Stimulated activated CD8-positive, alpha-beta memory T cell treated with anti-CD3 and anti-CD28 coated beads, Interleukin-4, amount 100 ng/mL, for 4 hours (primary cell): Measurements from ENCODE around the gene DOCK9.

ENCODE experiments used
- DNase-seq, 2 donors: peaks; one replicate each; pipeline ENCODE4 v3.0.0-alpha.2; 2020; ENCODE audit warnings: low read depth in 2 of 2, low spot score in 1 of 2

Gene DOCK9

GRCh38 chr13:98947925-98948324 is 29.9 kb downstream of the DOCK9 start:
- DNase-seq: no peak

- no peak for DNase-seq
Observed at GRCh38 chr13:98945863-98946605, 31.8 kb downstream of the DOCK9 start.

- DNase-seq: no peak
Observed at GRCh38 chr13:98944336-98944735, 33.5 kb downstream of the DOCK9 start.

GRCh38 chr13:98942997-98943396 is 34.9 kb downstream of the DOCK9 start:
- no peak for DNase-seq

GRCh38 chr13:98942485-98942884 is 35.4 kb downstream of the DOCK9 start:
- no peak for DNase-seq

GRCh38 chr13:98941536-98941935 is 36.3 kb downstream of the DOCK9 start:
- DNase-seq: no peak

- no peak for DNase-seq
Observed at GRCh38 chr13:98941126-98941525, 36.7 kb downstream of the DOCK9 start.

- no peak for DNase-seq
Observed at GRCh38 chr13:98940325-98941001, 37.4 kb downstream of the DOCK9 start.

GRCh38 chr13:98939660-98940191 is 38.1 kb downstream of the DOCK9 start:
- no peak for DNase-seq

GRCh38 chr13:98938801-98939200 is 39.1 kb downstream of the DOCK9 start:
- no peak for DNase-seq

GRCh38 chr13:98937911-98938381 is 39.9 kb downstream of the DOCK9 start:
- no peak for DNase-seq

- DNase-seq: no peak
Observed at GRCh38 chr13:98934243-98934642, 43.6 kb downstream of the DOCK9 start.

GRCh38 chr13:98930151-98930591 is 47.7 kb downstream of the DOCK9 start:
- no peak for DNase-seq

GRCh38 chr13:98927951-98928927 is 49.6 kb downstream of the DOCK9 start:
- no peak for DNase-seq

- DNase-seq: no peak
Observed at GRCh38 chr13:98925949-98926348, 51.9 kb downstream of the DOCK9 start.

- DNase-seq: no peak
Observed at GRCh38 chr13:98923641-98924397, 54.0 kb downstream of the DOCK9 start.

- DNase-seq: no peak
Observed at GRCh38 chr13:98922306-98922705, 55.6 kb downstream of the DOCK9 start.

GRCh38 chr13:98921786-98922185 is 56.1 kb downstream of the DOCK9 start:
- DNase-seq: no peak

- no peak for DNase-seq
Observed at GRCh38 chr13:98921015-98921580, 56.8 kb downstream of the DOCK9 start.

GRCh38 chr13:98919566-98919965 is 58.3 kb downstream of the DOCK9 start:
- no peak for DNase-seq
